GM19193 (cell line): ENCODE measurements around the gene CAMK4.

Experiments
- POLR2A ChIP-seq: IDR thresholded peaks from 4 replicates; pipeline ENCODE4 v1.6.1; 2011; ENCODE audit not compliant: insufficient read depth, insufficient read length; ENCODE audit errors: extremely low read depth

The CAMK4 gene

DNA sequence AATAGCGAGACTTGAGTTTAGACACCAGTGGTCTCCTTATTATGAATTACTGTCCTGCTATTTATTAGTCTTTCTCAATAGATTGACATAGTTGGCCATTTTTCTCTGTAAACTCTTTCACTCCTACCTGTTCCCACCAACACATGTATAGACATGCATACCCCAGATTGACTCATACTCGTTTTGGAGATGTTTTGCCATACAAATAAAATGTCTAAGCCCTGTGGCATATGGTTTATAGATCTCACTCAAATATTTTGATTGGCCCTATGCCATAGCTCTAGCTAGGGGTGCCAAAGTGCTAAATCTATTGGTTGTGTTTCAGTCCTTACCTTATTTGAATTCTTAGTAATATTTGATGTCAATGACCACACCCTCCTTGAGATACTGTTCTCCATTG is 42.3 kb downstream of the CAMK4 start:
- no peak for TF ChIP-seq POLR2A

GRCh38 chr5:111268300-111268699 is 44.1 kb downstream of the CAMK4 start:
- no peak for TF ChIP-seq POLR2A

DNA sequence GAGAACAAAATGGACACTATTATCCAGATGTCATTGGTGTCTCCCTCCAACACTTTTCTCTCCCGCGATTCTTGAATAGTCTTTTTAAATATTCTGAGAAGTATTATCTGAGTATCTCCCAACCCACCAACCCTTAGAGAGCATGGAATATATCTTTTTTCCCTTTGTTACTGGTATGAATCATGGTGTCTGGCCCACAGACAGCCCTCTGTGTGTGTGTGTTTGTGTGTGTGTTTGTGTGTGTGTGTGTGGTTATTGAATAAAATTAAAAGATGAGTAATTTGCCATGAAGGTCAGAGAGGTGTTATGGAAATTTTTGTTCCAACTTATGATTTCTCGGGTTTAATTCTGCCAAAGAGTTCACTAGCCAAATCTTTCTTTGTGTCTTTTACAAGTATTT is 47.7 kb downstream of the CAMK4 start:
- no peak for TF ChIP-seq POLR2A

DNA sequence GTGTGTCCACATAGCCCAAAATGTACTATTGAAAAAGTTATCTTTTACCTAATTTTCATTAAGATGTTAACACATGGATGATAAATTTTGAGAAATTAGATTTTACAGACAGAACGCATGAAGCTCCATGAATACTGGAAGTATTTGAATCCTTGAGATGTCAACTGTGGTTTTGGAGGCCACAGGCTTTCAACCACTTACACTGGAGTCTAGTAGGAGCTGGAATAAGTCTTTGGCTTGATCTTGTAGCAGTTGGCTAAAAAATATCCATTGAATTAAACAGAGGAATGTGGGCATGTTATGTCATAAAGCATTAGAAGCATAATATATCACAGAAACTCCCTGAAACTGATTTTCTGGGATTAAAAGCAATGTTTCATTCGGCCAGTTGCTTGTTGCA is 52.9 kb downstream of the CAMK4 start:
- no peak for TF ChIP-seq POLR2A

DNA sequence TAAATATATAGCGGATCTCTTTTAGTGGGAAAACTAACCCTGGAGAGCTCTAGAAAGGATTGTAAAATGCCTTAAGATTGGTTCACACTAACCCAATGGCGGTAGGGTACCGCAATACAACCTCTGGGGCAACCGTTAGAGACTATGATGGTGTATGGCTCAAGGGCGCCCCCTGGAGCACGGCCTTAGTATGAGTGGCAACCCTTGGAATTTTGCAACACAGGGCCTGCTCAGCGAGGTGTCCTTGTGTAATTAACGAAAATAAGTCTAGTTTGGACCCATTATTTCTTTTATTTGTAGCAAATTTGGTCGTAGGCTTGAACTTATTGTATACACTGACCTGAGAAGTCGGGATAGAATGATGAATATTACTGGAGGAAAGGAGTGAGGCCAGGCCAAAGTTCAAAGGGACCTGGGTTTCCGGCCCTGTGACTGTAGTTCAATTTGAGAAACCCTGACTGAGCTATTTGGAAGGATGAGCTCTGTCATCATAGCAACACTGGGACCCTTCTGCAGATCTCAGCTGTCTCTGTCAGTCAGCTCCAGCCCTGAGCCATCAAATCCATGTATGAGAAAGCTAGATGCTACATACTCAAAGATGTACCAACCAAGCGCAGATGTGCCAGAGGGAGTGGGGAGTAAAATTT is 54.8 kb downstream of the CAMK4 start:
- no peak for TF ChIP-seq POLR2A

DNA sequence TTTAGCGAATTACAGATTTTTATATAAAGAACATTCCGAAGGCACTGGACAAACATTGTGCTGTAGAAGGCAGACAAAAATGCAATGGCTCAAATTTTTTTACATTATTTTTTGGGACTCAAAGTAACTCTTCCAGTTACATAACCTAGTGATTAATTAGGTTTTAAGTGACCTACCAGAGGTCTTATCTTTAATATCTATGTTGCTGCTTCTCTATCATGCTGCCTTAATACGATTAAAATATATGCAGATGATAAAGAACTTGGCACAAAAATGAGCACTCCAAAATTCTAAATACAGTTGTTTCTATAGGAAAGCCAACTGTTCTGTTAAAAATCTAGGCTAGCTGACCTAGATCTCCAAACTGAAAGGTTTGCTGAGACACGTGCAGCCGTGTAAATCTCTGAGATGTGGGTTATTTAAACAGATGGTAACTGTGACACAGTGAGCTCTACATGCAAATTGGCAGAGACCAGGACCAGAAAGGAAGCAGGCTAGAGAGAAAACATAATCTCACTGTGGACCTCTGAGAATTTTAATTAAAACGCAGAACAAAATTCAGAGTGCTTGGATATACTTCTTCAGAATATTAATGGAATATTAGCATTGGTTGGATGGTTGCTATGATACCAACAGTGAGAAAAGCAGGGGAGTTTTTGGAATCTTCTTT is 56.2 kb downstream of the CAMK4 start:
- TF ChIP-seq POLR2A = no peak

DNA sequence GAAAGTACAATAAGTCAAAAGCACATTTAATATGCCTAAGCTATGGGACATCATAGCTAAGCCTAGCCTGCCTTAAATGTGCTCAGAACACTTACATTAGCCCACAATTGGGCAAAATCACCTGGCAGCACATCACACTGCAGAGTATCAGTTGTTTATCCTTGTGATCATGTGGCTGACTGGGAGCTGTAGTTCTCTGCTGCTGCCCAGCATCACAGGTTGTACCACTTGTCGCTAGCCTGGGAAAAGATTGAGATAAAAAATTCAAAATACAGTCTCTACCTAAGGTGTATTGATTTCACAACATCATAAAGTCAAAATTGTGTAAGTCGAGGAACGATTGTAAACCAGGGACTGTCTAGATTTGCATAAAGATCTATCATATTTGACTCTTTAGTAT is 58.6 kb downstream of the CAMK4 start:
- no peak for TF ChIP-seq POLR2A

DNA sequence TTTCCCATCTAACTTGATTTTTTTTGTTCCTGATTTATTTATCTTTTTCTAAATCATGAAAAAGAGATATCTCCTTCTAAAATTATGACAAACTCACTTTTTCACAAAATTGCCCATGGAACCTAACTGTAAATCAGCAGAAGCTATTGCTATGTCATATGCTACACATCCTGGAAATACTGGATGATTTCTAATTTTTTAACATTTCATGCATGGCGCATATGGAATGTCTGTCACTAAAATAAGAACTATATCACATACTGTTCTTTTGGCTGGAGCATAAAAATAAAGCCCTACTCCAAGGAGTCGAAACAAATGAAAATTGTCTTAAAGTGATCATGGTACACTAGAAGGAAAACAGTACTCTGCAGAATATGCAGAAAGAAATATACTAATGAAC is 60.6 kb downstream of the CAMK4 start:
- no peak for TF ChIP-seq POLR2A

- no peak for TF ChIP-seq POLR2A
These were observed 70.4 kb downstream of the CAMK4 start for GRCh38 chr5:111294551-111294950.

GRCh38 chr5:111295649-111296048 is 71.5 kb downstream of the CAMK4 start:
- no peak for TF ChIP-seq POLR2A

DNA sequence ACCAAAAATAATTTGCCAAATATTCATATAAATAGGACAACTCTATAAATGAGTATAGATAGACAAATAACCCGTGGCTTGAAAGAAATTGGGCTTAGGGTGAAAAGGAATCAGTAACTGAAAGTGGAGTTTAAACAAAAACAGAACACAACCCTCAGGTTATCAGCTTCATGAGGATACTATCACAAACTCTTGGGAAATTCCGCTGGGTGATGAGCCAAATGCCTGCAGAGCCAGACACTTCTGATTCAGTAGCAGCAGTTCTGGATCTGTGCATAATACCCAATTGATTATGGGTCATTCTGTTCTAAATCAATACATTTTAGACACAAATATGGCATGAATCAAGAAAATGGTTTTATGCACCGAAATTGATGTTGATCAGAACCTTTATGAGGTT is 72.4 kb downstream of the CAMK4 start:
- TF ChIP-seq POLR2A = no peak

- TF ChIP-seq POLR2A = no peak
These were observed 74.9 kb downstream of the CAMK4 start for GRCh38 chr5:111299067-111299481.

DNA sequence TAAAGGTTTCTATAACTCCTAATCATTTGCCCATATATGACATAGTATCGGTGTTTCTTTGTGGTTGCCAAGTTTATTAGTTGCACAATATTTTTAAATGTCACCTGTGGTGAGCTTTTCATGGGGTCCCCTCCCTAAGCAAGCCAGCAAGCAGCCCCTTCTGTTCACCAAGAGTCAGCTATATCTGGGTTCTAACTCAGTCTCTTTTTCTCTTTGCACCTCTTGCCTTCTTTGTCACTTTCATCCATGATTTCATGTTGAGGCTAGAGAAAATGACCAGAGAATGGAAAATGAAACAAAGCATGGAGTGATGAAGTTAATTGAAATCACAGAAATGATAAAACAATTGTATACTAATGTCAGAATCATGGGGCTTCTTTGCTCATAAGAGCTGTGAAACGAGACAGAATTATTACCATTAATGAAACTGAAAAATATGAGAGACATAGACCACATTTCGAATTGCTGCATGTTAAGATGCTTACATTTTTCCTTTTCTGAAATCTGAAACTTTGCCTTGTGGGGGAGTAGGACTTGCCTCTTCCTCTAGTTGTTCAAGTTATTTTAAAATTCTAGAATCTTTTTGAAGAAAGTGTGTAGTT is 75.7 kb downstream of the CAMK4 start:
- no peak for TF ChIP-seq POLR2A

GRCh38 chr5:111301264-111301663 is 77.1 kb downstream of the CAMK4 start:
- TF ChIP-seq POLR2A = no peak

DNA sequence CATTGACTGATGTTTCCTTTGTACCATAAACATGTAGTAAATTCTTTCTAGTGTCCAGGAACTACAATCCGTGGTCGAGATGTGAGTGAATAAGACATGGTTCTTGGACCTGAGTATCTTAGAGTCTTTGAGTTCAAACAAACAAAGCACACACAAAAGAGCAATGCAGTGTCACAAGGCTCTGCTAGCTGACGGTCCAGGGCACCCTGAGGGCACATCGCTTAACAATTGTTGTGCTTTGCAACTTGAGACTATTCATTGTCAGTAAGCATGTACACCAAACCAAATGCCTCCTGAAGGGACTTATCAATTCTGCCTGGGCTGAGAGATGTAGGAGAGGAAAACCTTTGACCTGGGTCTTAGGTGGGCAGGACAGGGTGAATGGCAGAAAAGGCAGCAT is 84.8 kb downstream of the CAMK4 start:
- TF ChIP-seq POLR2A = no peak

GRCh38 chr5:111309384-111309783 is 85.2 kb downstream of the CAMK4 start:
- TF ChIP-seq POLR2A = no peak
